NCI-H187 (cell line): ENCODE results near the gene CYP8B1.

Experiments used
- DNase-seq, 2 experiments: peaks; one replicate each; lab custom pipeline; 2025; lab: John Stamatoyannopoulos, UW

CYP8B1 gene

GRCh38 chr3:42852441-42852840 lies 23.2 kb downstream of the CYP8B1 start:
- no peak for DNase-seq

- no peak for DNase-seq
Observed at GRCh38 chr3:42851228-42851834, 24.3 kb downstream of the CYP8B1 start.

GRCh38 chr3:42850263-42850662 lies 25.4 kb downstream of the CYP8B1 start:
- no peak for DNase-seq

GRCh38 chr3:42849017-42849416 lies 26.7 kb downstream of the CYP8B1 start:
- no peak for DNase-seq

- DNase-seq: no peak
Observed at GRCh38 chr3:42847731-42848130, 27.9 kb downstream of the CYP8B1 start.

GRCh38 chr3:42846685-42847522 lies 28.8 kb downstream of the CYP8B1 start:
- no peak for DNase-seq

GRCh38 chr3:42844815-42845214 lies 30.9 kb downstream of the CYP8B1 start:
- DNase-seq: no peak

- DNase-seq: no peak
Observed at GRCh38 chr3:42844412-42844713, 31.3 kb downstream of the CYP8B1 start.

- DNase-seq: no peak
Observed at GRCh38 chr3:42843713-42844411, 31.8 kb downstream of the CYP8B1 start.

GRCh38 chr3:42841332-42841731 lies 34.3 kb downstream of the CYP8B1 start:
- DNase-seq: no peak

GRCh38 chr3:42839616-42840015 lies 36.1 kb downstream of the CYP8B1 start:
- no peak for DNase-seq

GRCh38 chr3:42838571-42838970 lies 37.1 kb downstream of the CYP8B1 start:
- DNase-seq: no peak

GRCh38 chr3:42836150-42837123 lies 39.2 kb downstream of the CYP8B1 start:
- DNase-seq: no peak

GRCh38 chr3:42831321-42831713 lies 44.4 kb downstream of the CYP8B1 start:
- peak; percentile 17 to 29 for DNase-seq

GRCh38 chr3:42830437-42831320 lies 45.0 kb downstream of the CYP8B1 start:
- no peak for DNase-seq

GRCh38 chr3:42829628-42830436 lies 45.8 kb downstream of the CYP8B1 start:
- DNase-seq: no peak

- no peak for DNase-seq
Observed at GRCh38 chr3:42829083-42829627, 46.5 kb downstream of the CYP8B1 start.

- no peak for DNase-seq
Observed at GRCh38 chr3:42827654-42828053, 48.0 kb downstream of the CYP8B1 start.

GRCh38 chr3:42827023-42827422 lies 48.7 kb downstream of the CYP8B1 start:
- DNase-seq: no peak

- no peak for DNase-seq
Observed at GRCh38 chr3:42826141-42826540, 49.5 kb downstream of the CYP8B1 start.
